GM12878 (cell line): ENCODE measurements around the gene PGM5. TPM values are rescaled to one million over a fixed set of nuclear protein-coding genes. Genes with fewer than 3 reads are reported as not detected.

ENCODE experiments used
- ATAC-seq: fragments of 200-7000 bp; cut with Tn5 transposase; 3 replicates; pipeline ENCODE4 v1.9.1; 2020; ENCODE audit warnings: mild to moderate bottlenecking, moderate library complexity
- BruUV-seq: library from RNA; stranded (reverse); fragments of 400-500 nt; replicated peaks from 2 replicates; lab custom pipeline; 2021; lab: Mats Ljungman, UMichigan
- CTCF ChIA-PET: fragments of 300-600 bp; sonication (Branson Sonifier 250); formaldehyde crosslinking; extraction: SDS; loops from one replicate; lab custom pipeline; 2021; ENCODE audit warnings: inconsistent platforms; lab: Yijun Ruan, JAX
- POLR2A ChIA-PET: fragments of 350-600 bp; formaldehyde crosslinking; extraction: SDS; loops from one replicate; lab custom pipeline; 2021; ENCODE audit warnings: inconsistent platforms; lab: Charles Lee
- RAD21 ChIA-PET: fragments of 300-600 bp; sonication (Branson Sonifier 250); formaldehyde crosslinking; loops from one replicate; lab custom pipeline; 2023; ENCODE audit warnings: antibody characterized with exemption; ENCODE audit not compliant: unreplicated experiment; lab: Charles Lee
- SMC1A ChIA-PET: fragments of 300-600 bp; sonication (Branson Sonifier 250); formaldehyde crosslinking; loops from one replicate; lab custom pipeline; 2023; ENCODE audit not compliant: unreplicated experiment, uncharacterized antibody; lab: Charles Lee
- DNase-seq: peaks from one replicate; pipeline ENCODE4 v3.0.0-alpha.2; 2011; ENCODE audit warnings: low read depth, low spot score
- FAIRE-seq: peaks from 3 replicates; lab custom pipeline; 2011; peaks lifted over from hg19 to GRCh38; lab: Jason Lieb, UNC
- H2AFZ ChIP-seq: 2 replicates; pipeline ENCODE4 v1.6.0; 2011; ENCODE audit warnings: low read depth, low read length, control low read depth; ENCODE audit not compliant: control insufficient read depth
- H3K27ac ChIP-seq: 2 replicates; pipeline ENCODE4 v1.5.1; 2011; ENCODE audit warnings: control low read depth; ENCODE audit not compliant: control insufficient read depth, insufficient read depth
- H3K27me3 ChIP-seq, 2 experiments: replicated peaks in 1 of 2; 2 replicates each; pipeline versions ENCODE4 v1.6.0 to v1.6.1; 2011; ENCODE audit warnings: low read length in 1 of 2; ENCODE audit not compliant: control insufficient read depth in 2 of 2, insufficient read depth in 2 of 2
- H3K36me3 ChIP-seq, 2 experiments: 2 replicates each; pipeline ENCODE4 v1.5.1; 2011; ENCODE audit warnings: low read length in 1 of 2; ENCODE audit not compliant: control insufficient read depth in 2 of 2, insufficient read depth in 2 of 2
- H3K4me1 ChIP-seq: 2 replicates; pipeline ENCODE4 v1.6.1; 2011; ENCODE audit warnings: mild to moderate bottlenecking, low read length, moderate library complexity, mixed read lengths; ENCODE audit not compliant: control insufficient read depth, insufficient read depth
- H3K4me2 ChIP-seq: 2 replicates; pipeline ENCODE4 v1.6.0; 2011; ENCODE audit warnings: control low read depth; ENCODE audit not compliant: control insufficient read depth, insufficient read depth
- H3K4me3 ChIP-seq: fragments of 200-600 bp; sonication (generic); 2 replicates; pipeline ENCODE4 v1.5.1; 2016
- H3K79me2 ChIP-seq: 2 replicates; pipeline ENCODE4 v1.6.0; 2011; ENCODE audit warnings: low read length; ENCODE audit not compliant: control insufficient read depth, insufficient read depth
- H3K9ac ChIP-seq: 2 replicates; pipeline ENCODE4 v1.8.0; 2011; ENCODE audit warnings: low read length, control low read depth, mixed read lengths; ENCODE audit not compliant: control insufficient read depth, insufficient read depth
- H3K9me3 ChIP-seq: replicated peaks from 3 replicates; pipeline ENCODE4 v1.5.1; 2011; ENCODE audit warnings: mild to moderate bottlenecking, low read length; ENCODE audit not compliant: control insufficient read depth, insufficient read depth
- H4K20me1 ChIP-seq: 2 replicates; pipeline ENCODE4 v1.6.0; 2011; ENCODE audit not compliant: control insufficient read depth, insufficient read depth
- CBX3 ChIP-seq: fragments of 200-600 bp; sonication (generic); IDR thresholded peaks from 2 replicates; pipeline ENCODE4 v1.6.1; 2016; ENCODE audit warnings: low read depth, borderline replicate concordance
- SIN3A ChIP-seq: IDR thresholded peaks from 2 replicates; pipeline ENCODE4 v1.6.1; 2012; ENCODE audit warnings: low read depth, low read length, improper control_type of control experiment
- TCF7 ChIP-seq: IDR thresholded peaks from 2 replicates; pipeline ENCODE4 v1.6.1; 2014; ENCODE audit warnings: antibody characterized with exemption, borderline replicate concordance
- ZZZ3 ChIP-seq: IDR thresholded peaks from 2 replicates; pipeline ENCODE4 v1.6.1; 2011; ENCODE audit warnings: low read depth; ENCODE audit not compliant: control insufficient read depth, insufficient read length
- in situ Hi-C: fragments of 300-500 bp; cut with MboI; formaldehyde crosslinking; loops from 9 replicates; pipeline ENCODE4 v1.14.3; 2018; ENCODE audit warnings: mixed read lengths
- intact Hi-C: fragments of 100-400 bp; cut with micrococcal nuclease; formaldehyde crosslinking; loops from one replicate; pipeline ENCODE4 v1.14.2; 2022; ENCODE audit not compliant: unreplicated experiment
- polyA plus RNA-seq, 11 experiments: library from polyadenylated mRNA; depleted of rRNA in 4 of 11; unstranded in 6 of 11; stranded (reverse) in 5 of 11; fragments of >200 nt; fragmentation: Nextera tagmentation in 4 of 11; fragmentation: Illumina TruSeq in 1 of 11; extraction: Ambion mirVana in 4 of 11; extraction: Trizol in 1 of 11; gene quantifications; 1 replicate in 1 of 11; 2 replicates in 10 of 11; pipeline versions ENCODE4 v1.2.1 to v1.2.3, GENCODE V29; 2011 to 2016; ENCODE audit warnings: inconsistent platforms in 2 of 11, missing spikeins in 2 of 11, low read depth in 1 of 11
- total RNA-seq, 4 experiments: library from RNA; depleted of rRNA in 3 of 4; stranded (reverse); fragments of >200 nt in 3 of 4; fragmentation: Illumina TruSeq in 1 of 4; extraction: Trizol in 1 of 4; gene quantifications; 2 replicates each; pipeline versions ENCODE4 v1.2.1 to v1.2.3, GENCODE V29; 2013 to 2021
- TF ChIP-seq, protein P1 (sequence below): fragments of 450-650 bp; formaldehyde crosslinking; IDR thresholded peaks from 2 replicates; pipeline ENCODE4 v1.4.0; 2020; ENCODE audit warnings: mild to moderate bottlenecking, moderate library complexity
- TF ChIP-seq, protein P2 (sequence below): fragments of 450-650 bp; IDR thresholded peaks from 2 replicates; pipeline ENCODE4 v1.6.1; 2016; ENCODE audit warnings: mild to moderate bottlenecking

Gene PGM5
- total and polyA plus RNA-seq, 10 of the 15 experiments (the other 5 are each of a cell fraction or from before 2014, with no cell fraction given), result 0.28 to 0.73 TPM; not detected in 8

DNA sequence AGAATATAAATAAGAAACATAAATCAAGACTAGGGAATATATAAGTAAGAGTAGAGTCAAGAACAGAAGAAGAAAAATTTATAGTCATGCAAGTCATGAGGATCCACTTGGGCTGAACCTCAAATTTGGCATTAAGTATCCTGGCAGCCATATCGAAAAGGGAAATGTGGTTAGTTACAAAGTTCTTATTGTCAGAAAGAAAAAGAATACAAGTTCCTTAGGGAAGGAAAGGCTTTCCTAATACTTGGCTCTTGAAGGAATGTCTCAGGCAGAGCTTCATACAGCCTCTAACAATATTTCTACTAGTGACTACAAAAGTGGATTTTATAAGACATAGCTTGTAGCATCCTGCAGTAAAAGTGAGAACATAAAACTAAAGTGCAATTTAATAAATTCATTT lies 138.8 kb downstream of the PGM5 start (continued):
- TF ChIP-seq, protein P1, sequence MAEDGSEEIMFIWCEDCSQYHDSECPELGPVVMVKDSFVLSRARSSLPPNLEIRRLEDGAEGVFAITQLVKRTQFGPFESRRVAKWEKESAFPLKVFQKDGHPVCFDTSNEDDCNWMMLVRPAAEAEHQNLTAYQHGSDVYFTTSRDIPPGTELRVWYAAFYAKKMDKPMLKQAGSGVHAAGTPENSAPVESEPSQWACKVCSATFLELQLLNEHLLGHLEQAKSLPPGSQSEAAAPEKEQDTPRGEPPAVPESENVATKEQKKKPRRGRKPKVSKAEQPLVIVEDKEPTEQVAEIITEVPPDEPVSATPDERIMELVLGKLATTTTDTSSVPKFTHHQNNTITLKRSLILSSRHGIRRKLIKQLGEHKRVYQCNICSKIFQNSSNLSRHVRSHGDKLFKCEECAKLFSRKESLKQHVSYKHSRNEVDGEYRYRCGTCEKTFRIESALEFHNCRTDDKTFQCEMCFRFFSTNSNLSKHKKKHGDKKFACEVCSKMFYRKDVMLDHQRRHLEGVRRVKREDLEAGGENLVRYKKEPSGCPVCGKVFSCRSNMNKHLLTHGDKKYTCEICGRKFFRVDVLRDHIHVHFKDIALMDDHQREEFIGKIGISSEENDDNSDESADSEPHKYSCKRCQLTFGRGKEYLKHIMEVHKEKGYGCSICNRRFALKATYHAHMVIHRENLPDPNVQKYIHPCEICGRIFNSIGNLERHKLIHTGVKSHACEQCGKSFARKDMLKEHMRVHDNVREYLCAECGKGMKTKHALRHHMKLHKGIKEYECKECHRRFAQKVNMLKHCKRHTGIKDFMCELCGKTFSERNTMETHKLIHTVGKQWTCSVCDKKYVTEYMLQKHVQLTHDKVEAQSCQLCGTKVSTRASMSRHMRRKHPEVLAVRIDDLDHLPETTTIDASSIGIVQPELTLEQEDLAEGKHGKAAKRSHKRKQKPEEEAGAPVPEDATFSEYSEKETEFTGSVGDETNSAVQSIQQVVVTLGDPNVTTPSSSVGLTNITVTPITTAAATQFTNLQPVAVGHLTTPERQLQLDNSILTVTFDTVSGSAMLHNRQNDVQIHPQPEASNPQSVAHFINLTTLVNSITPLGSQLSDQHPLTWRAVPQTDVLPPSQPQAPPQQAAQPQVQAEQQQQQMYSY (CRISPR knock-in tag), result no peak
- TF ChIP-seq, all 136 proteins: peak for 0

- FAIRE-seq (no peak), ATAC-seq (no peak)
- Histone ChIP-seq H3K27ac (no peak overlapping the region), H3K4me2 (no peak overlapping the region), H2AFZ (no peak overlapping the region), H3K4me1 (no peaks in the 10 kb centered on the region), H3K27me3 (peaks cover 2 to 14% of the 10 kb centered on the region in 2 experiments), H3K9ac (no peak overlapping the region), H3K79me2 (no peaks in the 10 kb centered on the region), H3K36me3 (no peaks in the 10 kb centered on the region), H4K20me1 (no peaks in the 10 kb centered on the region)
- no TSS peak for BruUV-seq
- RAD21 ChIA-PET, result no interaction called here
- SMC1A ChIA-PET, result no interaction called here
- in situ Hi-C loops, result no loop called here
- intact Hi-C loops, result no loop called here
- POLR2A ChIA-PET, result no interaction called here
- TF ChIP-seq TCF7 (no peak), CBX3 (no peak), ZZZ3 (no peak), SIN3A (no peak)
- TF ChIP-seq, protein P2, sequence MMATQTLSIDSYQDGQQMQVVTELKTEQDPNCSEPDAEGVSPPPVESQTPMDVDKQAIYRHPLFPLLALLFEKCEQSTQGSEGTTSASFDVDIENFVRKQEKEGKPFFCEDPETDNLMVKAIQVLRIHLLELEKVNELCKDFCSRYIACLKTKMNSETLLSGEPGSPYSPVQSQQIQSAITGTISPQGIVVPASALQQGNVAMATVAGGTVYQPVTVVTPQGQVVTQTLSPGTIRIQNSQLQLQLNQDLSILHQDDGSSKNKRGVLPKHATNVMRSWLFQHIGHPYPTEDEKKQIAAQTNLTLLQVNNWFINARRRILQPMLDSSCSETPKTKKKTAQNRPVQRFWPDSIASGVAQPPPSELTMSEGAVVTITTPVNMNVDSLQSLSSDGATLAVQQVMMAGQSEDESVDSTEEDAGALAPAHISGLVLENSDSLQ, result no peak
- TF ChIP-seq, all 136 proteins: peak for 0
- DNase-seq, result no peak
- no peak overlapping the region for H3K4me3 ChIP-seq
- CTCF ChIA-PET, result no interaction called here
- no peaks in the 10 kb centered on the region; the same call in 2 of the 3 replicates for H3K9me3 ChIP-seq
These were observed 139.9 kb downstream of the PGM5 start for GRCh38 chr9:68496356-68496755.
